OCI-M2 (cell line): Measurements from ENCODE around the gene ARHGEF19.
"Not testable (repeated sequence)": the region's sequence is repeated elsewhere in the genome, so short reads cannot be mapped to it uniquely, and the experiment has no call there.

Experiments used
- DNase-seq: peaks from one replicate; lab custom pipeline; 2025; ENCODE audit not compliant: unreplicated experiment; lab: John Stamatoyannopoulos, UW

The ARHGEF19 gene

DNA sequence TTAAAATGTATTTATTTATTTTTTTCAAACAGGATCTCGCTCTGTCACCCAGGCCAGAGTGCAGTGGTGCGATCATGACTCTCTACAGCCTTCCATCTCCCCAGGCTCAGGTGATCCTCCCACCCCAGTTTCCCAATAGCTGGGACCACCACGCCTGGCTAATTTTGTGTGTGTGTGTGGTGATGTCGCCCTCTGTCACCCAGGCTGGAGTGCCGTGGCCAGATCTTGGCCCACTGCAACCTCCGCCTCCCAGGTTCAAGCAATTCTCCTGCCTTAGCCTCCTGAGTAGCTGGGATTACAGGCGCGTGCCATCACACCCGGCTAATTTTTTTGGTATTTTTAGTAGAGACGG is 44.3 kb downstream of the ARHGEF19 start:
- not testable (repeated sequence) for DNase-seq

GRCh38 chr1:16167331-16168143 is 44.9 kb downstream of the ARHGEF19 start:
- DNase-seq = no peak

DNA sequence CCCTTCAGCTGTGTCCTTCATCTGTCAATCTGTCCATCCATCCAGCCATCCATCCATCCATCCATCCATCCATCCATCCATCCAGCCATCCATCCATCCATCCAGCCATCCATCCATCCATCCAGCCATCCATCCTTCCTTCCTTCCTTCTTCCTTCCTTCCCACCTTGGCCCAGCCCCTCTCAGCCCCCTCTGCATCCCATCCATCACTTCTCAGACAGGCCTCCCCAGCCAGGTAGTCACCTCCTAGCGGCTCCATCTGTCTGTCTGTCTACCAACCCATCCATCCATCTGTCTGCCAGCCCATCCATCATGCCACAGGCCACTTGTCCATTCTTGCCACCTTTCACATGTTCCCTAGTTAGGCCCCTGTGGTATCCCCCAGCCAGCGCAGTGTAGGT is 46.3 kb downstream of the ARHGEF19 start:
- no peak for DNase-seq

- no peak for DNase-seq
These were observed 46.9 kb downstream of the ARHGEF19 start for GRCh38 chr1:16165548-16165947.

DNA sequence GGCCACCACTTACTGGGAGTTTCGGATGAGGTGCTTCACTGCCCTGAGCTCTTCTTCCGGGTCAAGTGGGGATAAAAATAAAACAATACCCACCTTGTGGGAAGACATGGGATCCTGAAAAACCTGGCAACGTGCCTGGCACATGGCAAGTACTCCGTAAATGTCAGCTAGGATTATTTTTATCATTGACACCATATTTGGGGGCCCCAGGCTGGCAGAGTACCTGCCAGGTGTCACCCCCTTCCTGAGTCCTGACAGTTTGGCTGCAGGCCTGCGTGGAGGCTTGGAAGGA is 47.4 kb downstream of the ARHGEF19 start:
- no peak for DNase-seq

DNA sequence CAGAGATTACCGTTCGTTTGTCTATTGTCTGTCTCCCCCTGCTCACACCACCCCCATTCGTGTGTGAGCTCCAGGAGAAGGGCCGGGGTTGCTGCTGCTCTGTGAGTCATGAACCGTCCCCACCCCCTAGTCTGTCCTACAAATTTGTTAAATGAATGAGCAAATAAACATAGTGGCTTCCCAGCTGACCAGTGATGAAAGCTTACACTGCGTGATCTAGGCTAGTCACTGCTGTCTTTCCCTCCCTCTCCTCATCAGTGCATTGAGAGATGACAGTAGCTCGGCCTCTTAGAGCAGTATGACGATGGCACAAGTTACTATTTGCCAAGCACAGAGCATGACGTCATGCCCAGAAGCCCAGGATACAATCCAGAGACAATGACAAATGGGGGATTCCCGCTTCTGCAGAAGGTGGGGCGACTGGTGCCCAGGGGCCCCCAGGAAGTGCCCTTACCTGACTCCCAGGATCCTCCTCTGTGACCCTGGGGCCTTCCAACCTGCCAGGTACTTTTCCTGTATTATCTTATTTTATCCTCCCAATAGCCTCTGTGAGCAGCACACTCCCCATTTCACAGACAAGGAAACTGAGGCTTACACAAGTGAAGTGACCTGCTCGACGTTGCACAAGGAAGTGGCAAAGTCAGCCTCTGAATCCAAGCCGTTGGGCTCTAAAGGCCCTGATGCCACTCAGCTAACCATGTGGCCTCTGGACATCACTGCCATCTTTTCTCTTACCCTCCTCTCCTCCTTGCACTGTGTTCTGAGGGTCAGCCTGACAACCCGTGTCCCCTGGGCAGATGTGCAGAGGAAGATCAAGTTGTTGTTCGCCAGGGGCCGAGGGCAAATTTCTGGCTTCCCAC is 48.0 kb downstream of the ARHGEF19 start:
- DNase-seq = no peak

DNA sequence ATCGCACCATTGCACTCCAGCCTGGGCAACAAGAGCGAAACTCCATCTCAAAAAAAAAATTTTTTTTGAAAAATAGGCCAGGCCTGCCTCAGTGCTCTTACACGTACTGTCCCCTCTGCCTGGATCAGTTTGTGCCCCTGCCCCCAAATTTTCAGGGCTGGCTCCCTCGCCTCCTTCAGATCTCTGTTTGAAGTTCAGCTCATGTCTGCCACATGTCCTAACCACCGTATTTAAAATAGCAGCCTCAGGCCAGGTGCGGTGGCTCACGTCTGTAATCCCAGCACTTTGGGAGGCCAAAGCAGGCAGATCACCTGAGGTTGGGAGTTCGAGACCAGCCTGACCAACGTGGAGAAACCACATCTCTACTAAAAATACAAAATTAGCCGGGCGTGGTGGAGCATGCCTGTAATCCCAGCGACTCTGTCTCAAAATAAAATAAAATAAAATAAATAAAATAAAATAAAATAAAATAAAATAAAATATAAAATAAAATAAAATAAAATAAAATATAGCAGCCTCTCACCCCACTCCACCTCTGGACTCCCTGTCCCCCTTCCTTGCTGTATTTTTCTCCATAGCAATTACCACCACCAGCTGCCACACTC is 48.7 kb downstream of the ARHGEF19 start:
- DNase-seq = not testable (repeated sequence)

DNA sequence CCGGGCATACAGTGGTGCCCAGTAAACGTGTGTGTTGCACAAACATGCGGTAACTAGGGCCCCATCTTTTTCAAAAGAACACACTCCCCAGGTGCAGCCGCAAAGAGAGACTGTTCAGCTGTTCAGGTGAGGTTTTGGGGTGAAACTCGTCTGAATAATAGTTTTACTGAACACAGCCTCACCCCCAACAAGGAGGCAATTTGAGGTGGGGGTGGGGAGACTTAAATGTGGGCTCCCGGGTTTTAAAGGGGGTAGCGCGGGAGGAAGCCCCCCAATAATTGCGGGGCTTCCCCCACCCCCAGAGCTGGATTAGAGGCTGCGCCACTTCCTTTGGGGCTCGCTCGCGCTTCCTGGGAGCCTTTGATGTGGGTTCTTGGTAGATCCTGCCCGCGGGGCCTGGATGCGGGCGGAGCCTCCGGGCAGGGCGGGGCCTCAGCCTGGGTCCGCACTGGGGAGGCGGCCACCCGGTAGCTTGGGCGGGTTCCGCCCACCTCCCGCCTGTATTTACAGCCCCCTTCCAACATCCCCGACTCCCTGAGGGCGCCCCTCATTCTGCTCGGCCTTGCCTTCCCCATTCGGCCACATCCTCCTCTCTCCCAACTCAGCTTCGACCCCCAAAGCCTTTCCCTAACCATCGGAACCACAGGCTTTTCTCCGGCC is 50.2 kb downstream of the ARHGEF19 start:
- DNase-seq = no peak

- no peak for DNase-seq
These were observed 50.7 kb downstream of the ARHGEF19 start for GRCh38 chr1:16161717-16162116.

- no peak for DNase-seq
These were observed 53.2 kb downstream of the ARHGEF19 start for GRCh38 chr1:16158993-16159831.

DNA sequence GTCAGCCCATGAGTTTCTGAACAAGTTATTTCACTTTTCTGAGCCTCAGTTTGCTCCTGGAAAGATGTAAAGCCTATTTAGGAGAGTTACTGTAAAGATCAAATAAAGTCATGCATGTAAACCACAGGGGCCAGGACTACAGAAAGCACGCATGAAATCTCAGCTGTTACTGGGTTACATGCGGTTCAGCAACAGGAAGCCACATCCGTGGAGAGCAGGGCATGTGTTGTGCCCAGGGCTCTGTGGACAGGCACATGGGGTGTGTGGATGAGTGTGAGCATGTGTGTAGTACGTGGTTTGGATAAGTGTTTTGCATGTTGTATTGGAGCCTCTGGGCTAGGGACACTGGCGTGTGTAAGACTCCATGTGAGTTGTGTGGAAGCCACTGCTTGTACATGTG is 54.4 kb downstream of the ARHGEF19 start:
- DNase-seq = no peak

- no peak for DNase-seq
These were observed 55.5 kb downstream of the ARHGEF19 start for GRCh38 chr1:16156848-16157495.

DNA sequence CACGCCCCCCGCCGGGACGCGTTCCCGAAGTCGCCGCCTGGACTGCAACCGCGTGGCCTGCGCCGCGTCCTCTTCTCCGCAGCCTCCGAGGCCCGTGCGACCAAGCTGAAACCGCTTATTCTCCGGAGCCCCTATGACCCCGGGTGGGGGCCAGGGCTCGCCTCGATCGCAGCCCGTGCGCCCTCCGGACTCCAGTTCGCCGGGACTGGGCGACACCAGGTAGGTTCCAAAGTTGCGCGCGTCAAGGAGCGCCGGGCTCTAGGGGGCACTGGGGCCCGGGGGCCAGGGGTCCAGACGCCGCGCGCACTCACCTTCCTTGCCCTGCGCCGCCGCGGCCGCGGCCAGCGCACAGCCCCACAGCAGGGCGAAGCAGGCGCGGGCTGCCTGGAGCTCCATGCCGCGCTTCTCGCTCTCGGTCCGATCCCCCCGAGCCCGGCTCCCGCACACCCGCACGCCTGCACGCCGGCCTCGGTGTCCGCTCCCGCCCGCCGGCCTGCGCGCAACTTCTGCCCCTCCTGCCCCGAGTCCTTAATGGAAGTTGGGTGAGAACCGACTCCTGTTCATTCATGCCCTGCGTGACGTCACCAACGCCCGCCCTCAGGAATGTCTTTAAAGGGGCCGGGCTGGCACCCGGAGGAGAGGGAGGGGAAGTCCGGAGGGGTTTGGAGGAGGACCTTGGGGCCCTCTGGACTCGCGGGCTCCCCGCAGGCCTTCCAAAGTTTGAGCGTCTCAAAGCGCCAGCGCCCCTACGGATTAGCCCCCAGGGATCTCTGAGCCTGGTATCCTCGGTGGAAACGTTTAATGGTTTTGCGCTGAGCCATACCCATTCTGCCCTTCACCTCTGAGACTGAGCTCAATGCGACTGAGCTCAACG is 56.7 kb downstream of the ARHGEF19 start, which contains the start of gene EPHA2:
EPHA2 (minus strand) TSS at position 533 of the 874 bp plus-strand sequence; CDS start at position 396, 137 bp downstream.
- DNase-seq = no peak

- no peak for DNase-seq
These were observed 58.3 kb downstream of the ARHGEF19 start for GRCh38 chr1:16153999-16154673.

DNA sequence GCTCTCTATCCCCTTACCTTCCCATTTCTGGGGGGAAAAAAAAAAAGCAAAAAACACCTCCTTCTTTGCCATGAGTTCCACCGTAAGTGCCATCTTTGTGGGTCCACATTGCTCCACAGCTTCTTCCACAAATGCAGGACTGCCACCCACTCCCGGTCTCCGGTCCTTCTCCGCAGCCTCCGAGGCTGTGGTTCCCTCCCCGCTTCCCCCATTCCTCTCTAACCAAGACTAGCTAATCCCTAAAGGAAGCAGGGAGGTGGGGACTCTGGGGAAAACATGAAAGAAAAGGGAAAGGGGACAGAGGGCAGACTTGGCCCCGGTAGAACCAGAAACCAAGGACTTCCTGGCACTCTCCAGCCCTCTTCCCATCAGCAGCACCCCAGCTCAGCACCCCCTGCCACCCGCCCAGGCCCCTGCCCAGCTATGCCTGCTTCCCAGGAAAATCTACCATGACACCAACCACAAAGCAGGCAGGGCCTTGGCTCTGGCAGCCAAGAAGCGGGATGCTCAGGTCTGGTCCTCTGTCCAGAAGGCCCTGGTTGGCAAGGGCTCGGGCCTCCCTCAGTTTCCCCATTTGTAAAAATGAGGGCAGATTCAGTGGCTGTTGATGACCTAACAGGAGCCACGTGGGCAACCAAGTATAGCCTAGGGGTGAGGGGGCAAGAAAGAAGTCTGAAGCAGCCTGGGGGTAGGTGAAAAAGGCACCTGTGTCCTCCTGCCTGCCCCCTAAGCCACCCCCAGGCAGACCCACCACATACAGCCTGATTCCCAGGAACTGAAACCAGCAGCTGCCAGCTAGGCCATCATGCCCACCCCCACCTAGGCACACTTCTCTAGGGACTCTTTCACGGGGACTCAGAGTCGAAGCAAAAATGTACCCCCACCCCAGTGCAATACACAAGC is 59.1 kb downstream of the ARHGEF19 start:
- DNase-seq = no peak

DNA sequence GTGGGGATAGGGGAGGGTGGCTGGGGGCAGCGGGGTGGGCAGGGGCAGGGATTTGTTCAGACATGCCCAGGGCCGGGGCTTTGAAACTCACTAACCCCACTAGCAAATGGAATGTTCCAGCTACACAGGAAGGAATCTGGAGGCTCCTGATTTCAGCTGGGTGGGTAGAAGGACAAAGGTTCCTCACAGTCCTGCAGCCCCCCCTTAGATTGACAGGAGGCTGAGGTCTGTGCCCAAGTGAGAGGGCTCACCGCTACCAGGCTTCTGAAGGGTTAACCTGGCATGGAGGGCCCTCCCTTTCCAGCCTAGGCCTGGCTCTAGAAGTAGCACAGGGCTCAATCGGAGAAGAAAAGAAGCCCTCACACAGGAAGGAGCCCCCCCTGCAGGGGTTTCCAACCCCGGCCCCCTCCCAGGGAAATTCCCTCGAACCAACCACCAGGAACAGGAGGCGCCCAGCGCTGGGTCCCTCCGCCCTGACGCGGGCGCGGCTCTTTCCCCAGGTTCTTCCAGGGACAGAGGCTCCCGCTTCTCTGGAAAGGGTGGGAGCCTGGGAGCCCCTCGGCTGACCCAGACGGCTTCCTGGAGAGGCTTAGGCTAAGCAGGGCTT is 59.9 kb downstream of the ARHGEF19 start:
- no peak for DNase-seq

DNA sequence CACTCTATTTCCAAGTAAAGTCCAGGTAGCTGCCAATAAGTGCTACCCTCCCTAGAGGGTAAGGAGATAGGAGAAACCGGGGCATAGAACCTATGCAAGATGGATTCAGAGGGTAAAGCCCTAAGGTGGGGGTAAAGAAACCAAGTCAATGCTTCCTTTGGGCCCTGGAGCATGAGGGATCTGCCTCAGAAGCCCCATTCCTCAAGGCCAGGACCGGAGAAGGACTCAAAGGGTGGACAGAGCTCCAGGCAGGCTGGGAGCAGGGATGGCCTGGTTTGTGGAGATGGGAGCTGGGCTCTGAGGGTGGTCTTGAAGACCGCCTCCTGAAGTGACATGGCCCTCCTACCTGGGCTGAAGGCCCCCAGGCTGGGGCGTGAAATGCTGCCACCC is 60.5 kb downstream of the ARHGEF19 start:
- no peak for DNase-seq
